Medulla oblongata (tissue), 1 donor: ENCODE results near the gene KIF15.
A peak's percentile ranks its signal among the peaks of the same experiment; 100 is the strongest.
"Not testable (repeated sequence)": the region's sequence is repeated elsewhere in the genome, so short reads cannot be mapped to it uniquely, and the experiment has no call there.

ENCODE experiments used
- DNase-seq: peaks from one replicate; pipeline ENCODE4 v3.0.0-alpha.2; 2015; ENCODE audit errors: extremely low spot score

The KIF15 gene

GRCh38 chr3:44761424-44762169 is at the start of gene KIF15, which contains the start of gene KIAA1143:
KIF15 (plus strand) TSS chr3:44761794; CDS start chr3:44761866, 72 bp downstream.
KIAA1143 (minus strand) TSS chr3:44761619; CDS start chr3:44761602, 17 bp downstream.
- peak; percentile 97 for DNase-seq

- peak; percentile 84 for DNase-seq
Observed at GRCh38 chr3:44712455-44713075, 49.0 kb upstream of the KIF15 start, which contains the start of gene ZNF502. ZNF502 (plus strand) TSS chr3:44712660; CDS start chr3:44720262, 7,602 bp downstream.

- no peak for DNase-seq
Observed at GRCh38 chr3:44721231-44722102, 40.1 kb upstream of the KIF15 start.

- DNase-seq: no peak
Observed at GRCh38 chr3:44722103-44722401, 39.5 kb upstream of the KIF15 start.

GRCh38 chr3:44729384-44729910 is 32.1 kb upstream of the KIF15 start, which contains the start of gene ZNF501:
ZNF501 (plus strand) TSS chr3:44729635; CDS start chr3:44734422, 4,787 bp downstream.
- DNase-seq: peak; percentile 80

- no peak for DNase-seq
Observed at GRCh38 chr3:44734646-44735168, 26.9 kb upstream of the KIF15 start.

GRCh38 chr3:44761101-44761423 is 532 bp upstream of the KIF15 start:
- no peak for DNase-seq

- no peak for DNase-seq
Observed at GRCh38 chr3:44762170-44762677, 630 bp downstream of the KIF15 start.

- no peak for DNase-seq
Observed at GRCh38 chr3:44762690-44763089, 1.1 kb downstream of the KIF15 start.

- no peak for DNase-seq
Observed at GRCh38 chr3:44764248-44764647, 2.7 kb downstream of the KIF15 start.

GRCh38 chr3:44771424-44772098 is 10.0 kb downstream of the KIF15 start:
- DNase-seq: no peak

- no peak for DNase-seq
Observed at GRCh38 chr3:44772099-44772442, 10.5 kb downstream of the KIF15 start.

- DNase-seq: no peak
Observed at GRCh38 chr3:44782891-44783290, 21.3 kb downstream of the KIF15 start.

- no peak for DNase-seq
Observed at GRCh38 chr3:44795197-44795596, 33.6 kb downstream of the KIF15 start.

- no peak for DNase-seq
Observed at GRCh38 chr3:44802011-44802410, 40.4 kb downstream of the KIF15 start.

GRCh38 chr3:44803298-44803697 is 41.7 kb downstream of the KIF15 start:
- DNase-seq: no peak

- no peak for DNase-seq
Observed at GRCh38 chr3:44805960-44806359, 44.4 kb downstream of the KIF15 start.

GRCh38 chr3:44814751-44815150 is 53.2 kb downstream of the KIF15 start:
- no peak for DNase-seq

GRCh38 chr3:44816334-44816733 is 54.7 kb downstream of the KIF15 start:
- not testable (repeated sequence) for DNase-seq

GRCh38 chr3:44821206-44821605 is 59.6 kb downstream of the KIF15 start:
- DNase-seq: not testable (repeated sequence)

- no peak for DNase-seq
Observed at GRCh38 chr3:44825264-44825925, 63.8 kb downstream of the KIF15 start.
